Measurements from ENCODE around the gene ASTN2. TPM values are rescaled to one million over a fixed set of nuclear protein-coding genes. Genes with fewer than 3 reads are reported as not detected.

ASTN2 gene
- total RNA-seq, 4 donors from 2014 or later = 0.97 to 4.7 (median 3.0) TPM

GRCh38 chr9:116585204-116585603 is 829.7 kb downstream of the ASTN2 start:
- no peak for DNase-seq (ENCODE audit: low spot score in 2 of 2)

GRCh38 chr9:116580853-116581252 is 834.0 kb downstream of the ASTN2 start:
- DNase-seq (ENCODE audit: low spot score in 2 of 2) = no peak
- intact Hi-C loops (cut with DNase I; ENCODE audit: low total_unique reads) = no loop called here
- 11 to 19% methylated on average over 1 of the region's 1 CpG for WGBS, 2 donors
- no peak overlapping the region for H3K4me3 ChIP-seq (ENCODE audit: low read depth, poor library complexity, severe bottlenecking)
- no peak for TF ChIP-seq CTCF (IDR thresholded peaks at IDR 0.05)

More at GRCh38 chr9:116585204-116585603, 829.7 kb downstream of the ASTN2 start:
- TF ChIP-seq POLR2A (IDR thresholded peaks at IDR 0.05) (no peak), CTCF (IDR thresholded peaks at IDR 0.05) (no peak)
- H3K4me3 ChIP-seq (ENCODE audit: low read depth, poor library complexity, severe bottlenecking) = no peak overlapping the region
- intact Hi-C loops (cut with DNase I; ENCODE audit: low total_unique reads) = no loop called here

- intact Hi-C loops (cut with DNase I; ENCODE audit: low total_unique reads) = no loop called here
- no peak overlapping the region for H3K4me3 ChIP-seq (ENCODE audit: low read depth, poor library complexity, severe bottlenecking)
- TF ChIP-seq POLR2A (IDR thresholded peaks at IDR 0.05) (no peak), CTCF (IDR thresholded peaks at IDR 0.05) (no peak)
- WGBS, 2 donors = 26 to 60% methylated on average over 4 of the region's 4 CpGs
- DNase-seq (ENCODE audit: low spot score in 2 of 2) = no peak
These were observed 838.5 kb downstream of the ASTN2 start for GRCh38 chr9:116576386-116576785.

GRCh38 chr9:116574027-116574679 is 840.7 kb downstream of the ASTN2 start:
- intact Hi-C loops (cut with DNase I; ENCODE audit: low total_unique reads) = no loop called here
- no peak for DNase-seq (ENCODE audit: low spot score in 2 of 2)
- WGBS, 2 donors = 76 to 79% methylated on average over 1 of the region's 1 CpG

GRCh38 chr9:116572095-116572748 is 842.6 kb downstream of the ASTN2 start:
- intact Hi-C loops (cut with DNase I; ENCODE audit: low total_unique reads) = no loop called here
- TF ChIP-seq CTCF (IDR thresholded peaks at IDR 0.05) (peak in 1 of 3 donors; percentile 85), POLR2A (IDR thresholded peaks at IDR 0.05) (no peak)
- peak; percentile 59 to 95 for DNase-seq (ENCODE audit: low spot score in 2 of 2)
- H3K4me3 ChIP-seq (ENCODE audit: low read depth, poor library complexity, severe bottlenecking) = no peak overlapping the region
- WGBS, 2 donors = 33 to 36% methylated on average over 12 of the region's 12 CpGs

More at GRCh38 chr9:116574027-116574679, 840.7 kb downstream of the ASTN2 start:
- TF ChIP-seq CTCF (IDR thresholded peaks at IDR 0.05) (no peak), POLR2A (IDR thresholded peaks at IDR 0.05) (no peak)
- H3K4me3 ChIP-seq (ENCODE audit: low read depth, poor library complexity, severe bottlenecking) = no peak overlapping the region

Data from lower leg skin (tissue), 4 donors.